ENCODE data around the gene CRADD. TPM values are rescaled to one million over a fixed set of nuclear protein-coding genes. Genes with fewer than 3 reads are reported as not detected.
"Not testable (repeated sequence)": the region's sequence is repeated elsewhere in the genome, so short reads cannot be mapped to it uniquely, and the experiment has no call there.

Gene CRADD
- total RNA-seq, 1 experiment from 2014 or later, result 27.9 TPM

- DNase-seq, result no peak
- Histone ChIP-seq H3K27me3 (no peaks in the 10 kb centered on the region), H3K9me3 (no peaks in the 10 kb centered on the region), H3K4me3 (no peak overlapping the region), H3K36me3 (no peaks in the 10 kb centered on the region)
These were observed 117.6 kb downstream of the CRADD start for GRCh38 chr12:93794738-93795137.

GRCh38 chr12:93795352-93795751 lies 118.2 kb downstream of the CRADD start:
- H3K27me3 ChIP-seq, result no peaks in the 10 kb centered on the region
- no peaks in the 10 kb centered on the region for H3K9me3 ChIP-seq
- DNase-seq, result no peak
- H3K36me3 ChIP-seq, result no peaks in the 10 kb centered on the region
- no peak overlapping the region for H3K4me3 ChIP-seq

GRCh38 chr12:93796729-93797128 lies 119.6 kb downstream of the CRADD start:
- H3K4me3 ChIP-seq, result no peak overlapping the region
- no peak for DNase-seq
- H3K9me3 ChIP-seq, result no peaks in the 10 kb centered on the region
- H3K27me3 ChIP-seq, result no peaks in the 10 kb centered on the region
- H3K36me3 ChIP-seq, result no peaks in the 10 kb centered on the region

- no peaks in the 10 kb centered on the region for H3K36me3 ChIP-seq
- no peak for DNase-seq
- no peaks in the 10 kb centered on the region for H3K9me3 ChIP-seq
- no peaks in the 10 kb centered on the region for H3K27me3 ChIP-seq
- no peak overlapping the region for H3K4me3 ChIP-seq
These were observed 121.3 kb downstream of the CRADD start for GRCh38 chr12:93798279-93799151.

GRCh38 chr12:93801666-93802065 lies 124.5 kb downstream of the CRADD start:
- H3K27me3 ChIP-seq, H3K9me3 ChIP-seq, H3K4me3 ChIP-seq, H3K36me3 ChIP-seq, DNase-seq: not testable (repeated sequence)

GRCh38 chr12:93802293-93802692 lies 125.1 kb downstream of the CRADD start:
- Histone ChIP-seq H3K9me3 (no peaks in the 10 kb centered on the region), H3K27me3 (no peaks in the 10 kb centered on the region), H3K4me3 (no peak overlapping the region), H3K36me3 (no peaks in the 10 kb centered on the region)
- DNase-seq, result peak; percentile 35

GRCh38 chr12:93802698-93803423 lies 125.7 kb downstream of the CRADD start:
- Histone ChIP-seq H3K36me3 (no peaks in the 10 kb centered on the region), H3K27me3 (no peaks in the 10 kb centered on the region), H3K4me3 (no peak overlapping the region), H3K9me3 (no peaks in the 10 kb centered on the region)
- no peak for DNase-seq

- no peaks in the 10 kb centered on the region for H3K27me3 ChIP-seq
- no peak overlapping the region for H3K4me3 ChIP-seq
- DNase-seq, result peak; percentile 56
- H3K9me3 ChIP-seq, result no peaks in the 10 kb centered on the region; the same call in 1 of the 2 replicates
- H3K36me3 ChIP-seq, result no peaks in the 10 kb centered on the region
These were observed 126.2 kb downstream of the CRADD start for GRCh38 chr12:93803424-93803807.

- peak; percentile 43 for DNase-seq
- Histone ChIP-seq H3K9me3 (no peaks in the 10 kb centered on the region; the same call in 1 of the 2 replicates), H3K4me3 (no peak overlapping the region), H3K36me3 (no peaks in the 10 kb centered on the region), H3K27me3 (no peaks in the 10 kb centered on the region)
These were observed 127.4 kb downstream of the CRADD start for GRCh38 chr12:93804392-93805179.

- H3K9me3 ChIP-seq, result no peaks in the 10 kb centered on the region; the same call in 1 of the 2 replicates
- no peak for DNase-seq
- no peak overlapping the region for H3K4me3 ChIP-seq
- H3K36me3 ChIP-seq, result no peaks in the 10 kb centered on the region
- H3K27me3 ChIP-seq, result no peaks in the 10 kb centered on the region
These were observed 128.6 kb downstream of the CRADD start for GRCh38 chr12:93805736-93806141.

- H3K36me3 ChIP-seq, result no peaks in the 10 kb centered on the region
These were observed 130.2 kb downstream of the CRADD start for GRCh38 chr12:93807354-93807753.

GRCh38 chr12:93808169-93808899 lies 131.2 kb downstream of the CRADD start:
- Histone ChIP-seq H3K36me3 (no peaks in the 10 kb centered on the region), H3K9me3 (no peaks in the 10 kb centered on the region; the same call in 1 of the 2 replicates), H3K4me3 (no peak overlapping the region), H3K27me3 (no peaks in the 10 kb centered on the region)
- no peak for DNase-seq

More at GRCh38 chr12:93807354-93807753, 130.2 kb downstream of the CRADD start:
- H3K4me3 ChIP-seq, result no peak overlapping the region
- no peaks in the 10 kb centered on the region; the same call in 1 of the 2 replicates for H3K9me3 ChIP-seq
- no peak for DNase-seq
- no peaks in the 10 kb centered on the region for H3K27me3 ChIP-seq

GRCh38 chr12:93812626-93813025 lies 135.5 kb downstream of the CRADD start:
- H3K9me3 ChIP-seq, result no peaks in the 10 kb centered on the region; the same call in 1 of the 2 replicates
- DNase-seq, result no peak
- no peak overlapping the region for H3K4me3 ChIP-seq
- no peaks in the 10 kb centered on the region for H3K36me3 ChIP-seq
- no peaks in the 10 kb centered on the region for H3K27me3 ChIP-seq

- no peaks in the 10 kb centered on the region for H3K27me3 ChIP-seq
- no peak for DNase-seq
- no peaks in the 10 kb centered on the region for H3K36me3 ChIP-seq
- H3K9me3 ChIP-seq, result no peaks in the 10 kb centered on the region
- H3K4me3 ChIP-seq, result no peak overlapping the region
These were observed 136.0 kb downstream of the CRADD start for GRCh38 chr12:93813186-93813585.

- DNase-seq, result peak; percentile 22
- Histone ChIP-seq H3K4me3 (no peak overlapping the region), H3K36me3 (no peaks in the 10 kb centered on the region), H3K9me3 (no peaks in the 10 kb centered on the region), H3K27me3 (no peaks in the 10 kb centered on the region)
These were observed 137.0 kb downstream of the CRADD start for GRCh38 chr12:93813972-93814821.
